A549 (cell line): ENCODE results near the gene GRIP2. TPM values are rescaled to one million over a fixed set of nuclear protein-coding genes. Genes with fewer than 3 reads are reported as not detected.

ENCODE experiments used
- ATAC-seq, 2 experiments: fragments of 200-7000 bp in 1 of 2; fragments of >200 bp in 1 of 2; cut with Nextera tagmentation in 1 of 2; cut with Tn5 transposase in 1 of 2; 3 replicates each; pipeline versions ENCODE4 v1.8.0 to v1.9.1; 2018 to 2020; ENCODE audit warnings: mild to moderate bottlenecking in 1 of 2, moderate library complexity in 1 of 2
- CTCF ChIA-PET: fragments of 300-600 bp; sonication (Branson Sonifier 250); formaldehyde crosslinking; extraction: SDS; loops from one replicate; lab custom pipeline; 2021; ENCODE audit warnings: antibody characterized with exemption, inconsistent platforms; lab: Yijun Ruan, JAX
- POLR2A ChIA-PET: fragments of 350-600 bp; formaldehyde crosslinking; extraction: SDS; loops from one replicate; lab custom pipeline; 2021; ENCODE audit warnings: antibody characterized with exemption, inconsistent platforms; lab: Yijun Ruan, JAX
- DNase-seq, 2 experiments: peaks; one replicate each; pipeline versions ENCODE4 v3.0.0 to v3.0.0-alpha.2; 2011 to 2016; ENCODE audit warnings: low read depth in 1 of 2, low spot score in 1 of 2
- FAIRE-seq: peaks from 2 replicates; lab custom pipeline; 2011; peaks lifted over from hg19 to GRCh38; lab: Jason Lieb, UNC
- H3K27ac ChIP-seq, 2 experiments: fragments of >200 bp; sonication (Bioruptor Twin); formaldehyde crosslinking; 3 replicates each; pipeline ENCODE4 v1.5.1; 2016 to 2017
- H3K4me1 ChIP-seq: fragments of >200 bp; sonication (Bioruptor Twin); formaldehyde crosslinking; 3 replicates; pipeline ENCODE4 v1.6.1; 2016
- H3K4me2 ChIP-seq: fragments of >200 bp; sonication (Bioruptor Twin); formaldehyde crosslinking; 3 replicates; pipeline ENCODE4 v1.6.1; 2016
- H3K4me3 ChIP-seq: fragments of >200 bp; sonication (Bioruptor Twin); formaldehyde crosslinking; 3 replicates; pipeline ENCODE4 v1.5.1; 2016
- H3K9me3 ChIP-seq: fragments of >200 bp; sonication (Bioruptor Twin); formaldehyde crosslinking; 3 replicates; pipeline ENCODE4 v1.6.1; 2016
- BHLHE40 ChIP-seq: IDR thresholded peaks from 2 replicates; pipeline ENCODE4 v1.6.1; 2012; ENCODE audit warnings: low read depth, low read length, inconsistent platforms
- CBX2 ChIP-seq: fragments of 200-600 bp; sonication (generic); IDR thresholded peaks from 2 replicates; pipeline ENCODE4 v1.6.1; 2016; ENCODE audit warnings: low read depth, mild to moderate bottlenecking, borderline replicate concordance
- CTCF ChIP-seq: fragments of >200 bp; sonication (Bioruptor Twin); formaldehyde crosslinking; IDR thresholded peaks from 3 replicates; pipeline ENCODE4 v1.5.1; 2016
- E2F6 ChIP-seq: IDR thresholded peaks from 2 replicates; pipeline ENCODE4 v1.6.1; 2012; ENCODE audit warnings: low read depth, borderline replicate concordance
- ELK1 ChIP-seq: fragments of 150-350 bp; IDR thresholded peaks from 2 replicates; pipeline ENCODE4 v1.6.1; 2014; ENCODE audit warnings: low read depth, mild to moderate bottlenecking, low read length
- FOSL2 ChIP-seq, 2 experiments: fragments of 450-650 bp in 1 of 2; fragments of >200 bp in 1 of 2; sonication (Bioruptor Twin) in 1 of 2; formaldehyde crosslinking; IDR thresholded peaks; 2 replicates each; pipeline versions ENCODE4 v1.5.0 to v1.6.1; 2016 to 2020; ENCODE audit warnings: mild to moderate bottlenecking in 1 of 2, moderate library complexity in 1 of 2
- FOXS1 ChIP-seq: fragments of 250-450 bp; sonication (Bioruptor Pico); IDR thresholded peaks from 2 replicates; pipeline ENCODE4 v1.5.0; 2020; ENCODE audit warnings: mild to moderate bottlenecking, moderate library complexity
- GATA3 ChIP-seq: IDR thresholded peaks from 2 replicates; pipeline ENCODE4 v1.6.1; 2012; ENCODE audit warnings: borderline replicate concordance
- HDAC2 ChIP-seq: fragments of 200-600 bp; sonication (generic); IDR thresholded peaks from 2 replicates; pipeline ENCODE4 v1.6.1; 2016
- HES2 ChIP-seq: fragments of >200 bp; sonication (Bioruptor Twin); formaldehyde crosslinking; IDR thresholded peaks from 2 replicates; pipeline ENCODE4 v1.6.1; 2016
- HOXA7 ChIP-seq: fragments of 250-450 bp; sonication (Bioruptor Pico); IDR thresholded peaks from 2 replicates; pipeline ENCODE4 v1.5.0; 2020; ENCODE audit warnings: mild to moderate bottlenecking, moderate library complexity
- JUNB ChIP-seq: fragments of >200 bp; sonication (Bioruptor Twin); formaldehyde crosslinking; IDR thresholded peaks from 2 replicates; pipeline ENCODE4 v1.6.1; 2016
- KDM5A ChIP-seq: fragments of 200-600 bp; sonication (generic); IDR thresholded peaks from 2 replicates; pipeline ENCODE4 v1.6.1; 2016; ENCODE audit warnings: antibody characterized with exemption, mild to moderate bottlenecking
- MYC ChIP-seq: IDR thresholded peaks from 2 replicates; pipeline ENCODE4 v1.6.1; 2012; ENCODE audit warnings: mild to moderate bottlenecking, inconsistent platforms, low read length, improper control_type of control experiment, borderline replicate concordance
- NPAS2 ChIP-seq: fragments of 250-450 bp; sonication (Bioruptor Pico); IDR thresholded peaks from 2 replicates; pipeline ENCODE4 v1.8.0; 2022; ENCODE audit warnings: mild to moderate bottlenecking, moderate library complexity, borderline replicate concordance
- PHF8 ChIP-seq: fragments of 200-600 bp; sonication (generic); IDR thresholded peaks from 2 replicates; pipeline ENCODE4 v1.6.1; 2016; ENCODE audit warnings: low read depth, mild to moderate bottlenecking, antibody characterized with exemption, moderate library complexity, borderline replicate concordance
- POLR2AphosphoS2 ChIP-seq: conservative IDR thresholded peaks from 2 replicates; pipeline ENCODE4 v1.6.1; 2012; ENCODE audit warnings: low read length, improper control_type of control experiment, inconsistent platforms
- RARB ChIP-seq: fragments of 250-450 bp; sonication (Bioruptor Pico); IDR thresholded peaks from 2 replicates; pipeline ENCODE4 v1.8.0; 2021; ENCODE audit warnings: mild to moderate bottlenecking, moderate library complexity
- REST ChIP-seq: fragments of 200-600 bp; sonication (generic); IDR thresholded peaks from 2 replicates; pipeline ENCODE4 v1.6.1; 2016; ENCODE audit warnings: antibody characterized with exemption, mild to moderate bottlenecking, moderate library complexity
- RFX5 ChIP-seq: fragments of 450-650 bp; IDR thresholded peaks from 2 replicates; pipeline ENCODE4 v1.7.1; 2014; ENCODE audit warnings: antibody characterized with exemption, mild to moderate bottlenecking, moderate library complexity
- RNF2 ChIP-seq: fragments of 200-600 bp; sonication (generic); IDR thresholded peaks from 2 replicates; pipeline ENCODE4 v1.6.1; 2016; ENCODE audit warnings: low read depth, mild to moderate bottlenecking, antibody characterized with exemption, moderate library complexity, borderline replicate concordance
- SREBF2 ChIP-seq: fragments of 450-650 bp; IDR thresholded peaks from 2 replicates; pipeline ENCODE4 v1.6.1; 2014; ENCODE audit warnings: mild to moderate bottlenecking, moderate library complexity
- USF2 ChIP-seq: fragments of 450-650 bp; IDR thresholded peaks from 2 replicates; pipeline ENCODE4 v1.6.1; 2014; ENCODE audit warnings: antibody characterized with exemption
- ZNF302 ChIP-seq: fragments of 250-450 bp; sonication (Bioruptor Pico); IDR thresholded peaks from 2 replicates; pipeline ENCODE4 v1.9.0; 2021; ENCODE audit warnings: inconsistent platforms, mild to moderate bottlenecking, moderate library complexity
- WGBS: methylation state at CpG from one replicate; pipeline ENCODE4 v1.1.6; 2017; ENCODE audit errors: missing lambda C conversion rate; 5-methylcytosine and 5-hydroxymethylcytosine counted together
- polyA plus RNA-seq, 4 experiments: library from polyadenylated mRNA; depleted of rRNA in 3 of 4; stranded (reverse); fragments of >200 nt; fragmentation: RNase III in 1 of 4; extraction: RNeasy Plus Mini Kit Qiagen cat#74134 plus additional on column Dnase treatment in 1 of 4; gene quantifications; 2 replicates in 3 of 4; 3 replicates in 1 of 4; pipeline ENCODE4 v1.2.3, GENCODE V29; 2011 to 2017

The GRIP2 gene
- polyA plus RNA-seq, 2 of the 4 experiments (the other 2 are of a cell fraction), result 0.56 to 1.6 TPM

GRCh38 chr3:14570864-14571263 is 30.7 kb upstream of the GRIP2 start:
- Histone ChIP-seq H3K4me1 (peaks cover 7% of the 10 kb centered on the region; the same call in 2 of the 3 replicates), H3K4me3 (no peak overlapping the region), H3K27ac (no peak overlapping the region), H3K4me2 (no peak overlapping the region), H3K9me3 (no peaks in the 10 kb centered on the region)
- ATAC-seq, result no peak
- ChIA-PET POLR2A (no interaction called here), CTCF (interaction anchor here (3.9 kb wide), 1 partner anchor 24 kb away, joined by 13 read pairs; no protein-coding TSS in a partner anchor)
- WGBS, result 81% methylated on average over 5 of the region's 5 CpGs
- DNase-seq, result no peak
- TF ChIP-seq E2F6, result no peak
- no peak for TF ChIP-seq KDM5A
- TF ChIP-seq PHF8, result no peak
- TF ChIP-seq GATA3, result no peak
- no peak for TF ChIP-seq BHLHE40
- TF ChIP-seq MYC, result no peak
- no peak for TF ChIP-seq RFX5
- FAIRE-seq, result no peak

- FAIRE-seq, result no peak
Measured at GRCh38 chr3:14570089-14570488, 29.9 kb upstream of the GRIP2 start.

More at GRCh38 chr3:14570089-14570488, 29.9 kb upstream of the GRIP2 start:
- ATAC-seq (no peak), DNase-seq (no peak)
- Histone ChIP-seq H3K4me2 (no peak overlapping the region), H3K27ac (no peak overlapping the region), H3K4me3 (no peak overlapping the region), H3K4me1 (peaks cover 15% of the 10 kb centered on the region), H3K9me3 (no peaks in the 10 kb centered on the region)
- ChIA-PET POLR2A (no interaction called here), CTCF (interaction anchor here (1.5 to 3.9 kb wide), 3 partner anchors 12 to 32 kb away, joined by 3 to 13 read pairs (median 5); no protein-coding TSS in a partner anchor)
- TF ChIP-seq RNF2 (no peak), HDAC2 (no peak), HES2 (no peak), FOSL2 (IDR thresholded peaks at IDR 0.05) (no peak), FOSL2 (CRISPR knock-in tag; IDR thresholded peaks at IDR 0.05) (no peak), RARB (CRISPR knock-in tag) (no peak), BHLHE40 (no peak), SREBF2 (no peak), POLR2AphosphoS2 (no peak), ELK1 (no peak), USF2 (no peak), FOXS1 (no peak), HOXA7 (CRISPR knock-in tag) (no peak), JUNB (no peak), NPAS2 (CRISPR knock-in tag) (no peak), ZNF302 (no peak), CTCF (no peak), CBX2 (no peak), REST (no peak), E2F6 (no peak)
- 49% methylated on average over 4 of the region's 5 CpGs for WGBS
